Stimulated activated CD4-positive, alpha-beta T cell treated with anti-CD3 and anti-CD28 coated beads, Interleukin-1b, Interleukin-23, amount 100 ng/mL, for 4 hours (primary cell): ENCODE measurements around the gene PROC.
"Not testable (repeated sequence)": the region's sequence is repeated elsewhere in the genome, so short reads cannot be mapped to it uniquely, and the experiment has no call there.

Experiments used
- DNase-seq, 2 donors: peaks; one replicate each; pipeline ENCODE4 v3.0.0-alpha.2; 2020; ENCODE audit warnings: low read depth in 2 of 2

The PROC gene

GRCh38 chr2:127427376-127428056 lies 9.3 kb downstream of the PROC start:
- no peak for DNase-seq

- no peak for DNase-seq
These were observed 10.0 kb downstream of the PROC start for GRCh38 chr2:127428057-127428814.

GRCh38 chr2:127428815-127429109 lies 10.5 kb downstream of the PROC start:
- DNase-seq: no peak

- no peak for DNase-seq
These were observed 11.1 kb downstream of the PROC start for GRCh38 chr2:127429291-127429690.

- no peak for DNase-seq
These were observed 11.7 kb downstream of the PROC start for GRCh38 chr2:127429844-127430425.

GRCh38 chr2:127431408-127432023 lies 13.3 kb downstream of the PROC start:
- DNase-seq: no peak

- DNase-seq: no peak
These were observed 16.3 kb downstream of the PROC start for GRCh38 chr2:127434515-127434914.

GRCh38 chr2:127437056-127437455 lies 18.8 kb downstream of the PROC start:
- no peak for DNase-seq

- DNase-seq: no peak
These were observed 19.8 kb downstream of the PROC start for GRCh38 chr2:127437781-127438726.

GRCh38 chr2:127439343-127439742 lies 21.1 kb downstream of the PROC start:
- no peak for DNase-seq

- DNase-seq: no peak
These were observed 30.3 kb downstream of the PROC start for GRCh38 chr2:127448526-127448925.

- DNase-seq: no peak
These were observed 31.2 kb downstream of the PROC start for GRCh38 chr2:127449414-127449813.

GRCh38 chr2:127449898-127450297 lies 31.7 kb downstream of the PROC start:
- no peak for DNase-seq

GRCh38 chr2:127451981-127452380 lies 33.8 kb downstream of the PROC start:
- DNase-seq: no peak

GRCh38 chr2:127452423-127452822 lies 34.2 kb downstream of the PROC start:
- DNase-seq: not testable (repeated sequence)

GRCh38 chr2:127453013-127453391 lies 34.8 kb downstream of the PROC start:
- DNase-seq: no peak

- DNase-seq: no peak
These were observed 35.4 kb downstream of the PROC start for GRCh38 chr2:127453392-127454171.

GRCh38 chr2:127454595-127455565 lies 36.7 kb downstream of the PROC start:
- no peak for DNase-seq
